RCC 7860 (cell line): ENCODE results near the gene MAML2.
A peak's percentile ranks its signal among the peaks of the same experiment; 100 is the strongest.
"Not testable (repeated sequence)": the region's sequence is repeated elsewhere in the genome, so short reads cannot be mapped to it uniquely, and the experiment has no call there.

Source experiments
- DNase-seq: peaks from one replicate; pipeline ENCODE4 v3.0.0-alpha.2; 2015; ENCODE audit warnings: low spot score
- FAIRE-seq: peaks from 2 replicates; lab custom pipeline; 2012; peaks lifted over from hg19 to GRCh38; lab: Jason Lieb, UNC

Gene MAML2

DNA sequence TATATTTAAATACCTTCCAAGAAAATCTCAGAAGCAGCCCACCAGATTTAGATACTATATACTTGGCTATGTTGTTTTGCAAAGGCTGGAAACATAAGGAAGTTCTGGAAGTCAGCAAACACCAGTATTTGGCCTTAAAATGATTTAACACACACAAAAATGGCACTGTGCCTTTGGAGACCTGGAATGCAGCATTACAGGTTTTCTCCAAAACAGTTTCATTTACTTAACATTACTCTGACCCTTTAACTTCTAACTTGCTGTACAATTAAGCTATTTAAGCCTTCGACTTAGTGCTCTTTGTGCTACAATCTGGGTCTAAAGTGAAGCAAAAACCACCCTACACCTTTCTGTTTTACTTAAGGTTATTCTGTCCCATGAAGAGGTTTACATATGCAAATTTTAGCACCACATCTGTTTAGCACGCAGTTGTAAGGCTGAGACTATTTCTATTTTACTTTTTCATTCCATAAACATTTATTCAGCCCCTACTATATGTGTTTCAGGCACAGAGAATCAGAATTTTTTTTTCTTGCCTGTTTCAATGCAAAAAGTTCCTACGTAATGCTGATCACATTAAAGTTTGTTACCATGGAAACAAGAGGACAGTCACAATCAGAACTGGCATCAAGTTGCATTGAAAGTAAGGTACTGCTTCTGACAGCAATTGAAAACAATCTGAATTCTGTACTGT, 70.3 kb downstream of the MAML2 start:
- DNase-seq (no peak), FAIRE-seq (no peak)

DNA sequence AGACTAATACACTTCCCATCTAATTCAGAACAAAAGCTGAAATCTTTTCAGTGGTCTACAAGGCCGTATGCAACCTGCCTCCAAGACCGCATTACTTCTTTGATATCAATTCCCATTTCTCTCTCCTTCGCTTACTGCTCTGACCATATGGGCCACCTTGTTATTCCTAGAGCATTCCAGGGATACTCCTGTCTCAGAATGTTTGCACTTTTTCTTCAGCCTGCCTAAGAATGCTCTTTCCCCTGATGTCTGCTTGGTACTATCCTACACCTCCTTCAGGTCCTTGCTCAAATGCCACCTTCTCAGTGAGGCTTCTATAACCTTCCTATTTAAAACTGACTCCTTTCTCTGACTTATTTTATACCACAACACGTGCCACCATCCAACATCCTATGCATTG, 71.2 kb downstream of the MAML2 start:
- FAIRE-seq, result no peak
- DNase-seq, result no peak

DNA sequence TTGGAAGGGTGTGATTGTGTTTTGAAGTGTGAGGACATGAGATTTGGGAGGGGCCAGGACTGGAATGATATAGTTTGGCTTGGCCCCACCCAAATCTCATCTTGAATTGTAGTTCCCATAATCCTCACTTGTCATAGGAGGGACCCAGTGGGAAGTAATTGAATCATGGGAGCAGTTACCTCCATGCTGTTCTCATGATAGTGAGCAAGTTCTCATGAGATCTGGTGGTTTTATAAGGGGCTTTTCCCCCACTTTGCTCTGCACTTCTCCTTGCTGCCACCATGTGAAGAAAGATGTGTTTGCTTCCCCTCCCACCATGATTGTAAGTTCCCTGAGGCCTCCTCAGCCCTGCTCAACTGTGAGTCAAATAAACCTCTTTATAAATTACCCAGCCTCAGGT, 71.6 kb downstream of the MAML2 start:
- DNase-seq, FAIRE-seq: not testable (repeated sequence)

DNA sequence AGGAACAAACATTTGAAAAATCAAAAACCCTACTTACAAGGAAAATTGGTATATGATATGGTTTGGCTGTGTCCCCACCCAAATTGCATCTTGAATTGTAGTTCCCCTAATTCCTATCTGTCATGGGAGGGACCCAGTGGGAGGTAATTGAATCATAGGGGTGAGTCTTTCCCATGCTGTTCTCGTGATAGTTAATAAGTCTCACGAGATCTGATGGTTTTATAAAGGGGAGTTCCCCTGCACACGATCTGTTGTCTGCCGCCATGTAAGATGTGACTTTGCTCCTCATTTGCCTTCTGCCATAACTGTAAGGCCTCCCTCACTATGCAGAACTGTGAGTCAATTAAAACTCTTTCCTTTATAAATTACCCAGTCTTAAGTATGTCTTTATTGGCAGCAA, 74.5 kb downstream of the MAML2 start:
- not testable (repeated sequence) for FAIRE-seq

DNA sequence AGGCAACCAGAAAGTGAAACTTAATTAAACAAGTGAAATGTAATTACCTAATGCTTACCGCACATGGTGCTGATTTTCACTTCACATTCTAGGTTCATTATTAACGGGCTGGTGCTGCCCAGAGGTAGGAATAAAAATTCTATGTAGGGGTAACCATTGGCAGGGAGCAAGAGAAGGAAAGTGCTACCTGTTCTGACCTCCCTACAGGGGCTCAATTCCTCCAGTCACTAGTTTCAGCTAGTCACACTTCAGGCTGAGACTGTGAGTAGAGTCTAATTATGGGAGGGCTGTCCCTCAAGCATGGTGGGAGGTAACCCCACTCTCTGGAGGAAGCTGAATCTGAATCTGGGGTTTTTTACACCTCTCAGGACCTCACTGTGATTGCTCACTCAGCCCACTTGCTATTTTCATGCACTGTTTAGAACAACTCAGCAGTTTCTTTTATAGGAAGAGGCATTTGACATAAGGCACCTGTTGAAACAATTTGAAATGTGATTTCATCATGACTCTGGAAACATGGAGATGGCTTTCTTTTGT, 75.4 kb downstream of the MAML2 start:
- FAIRE-seq, result no peak
- no peak for DNase-seq

More for the DNA sequence above, 74.5 kb downstream of the MAML2 start:
- not testable (repeated sequence) for DNase-seq

DNA sequence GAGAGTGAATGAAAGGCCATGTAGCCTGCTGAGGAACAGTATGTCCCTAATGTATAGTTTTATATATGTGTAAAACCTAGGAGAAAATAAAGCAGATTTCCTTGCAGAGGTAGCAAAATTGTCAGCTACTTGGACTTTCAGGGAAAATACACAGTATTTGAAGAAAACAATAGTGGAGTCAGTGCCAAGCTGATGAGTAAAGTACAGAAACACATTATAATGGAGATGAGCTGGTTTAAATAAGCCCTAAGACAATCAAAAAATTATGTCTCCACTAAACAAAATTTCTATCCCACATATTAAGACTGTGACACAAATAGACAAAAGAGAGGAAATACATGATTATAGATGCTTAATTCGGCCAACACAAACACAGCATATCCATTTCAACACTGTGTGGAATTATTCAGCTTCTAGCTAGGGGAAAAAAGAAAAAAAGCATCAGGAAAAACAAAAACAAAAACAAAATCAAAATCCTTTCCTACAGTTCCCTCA, 75.9 kb downstream of the MAML2 start:
- FAIRE-seq (no peak), DNase-seq (no peak)

DNA sequence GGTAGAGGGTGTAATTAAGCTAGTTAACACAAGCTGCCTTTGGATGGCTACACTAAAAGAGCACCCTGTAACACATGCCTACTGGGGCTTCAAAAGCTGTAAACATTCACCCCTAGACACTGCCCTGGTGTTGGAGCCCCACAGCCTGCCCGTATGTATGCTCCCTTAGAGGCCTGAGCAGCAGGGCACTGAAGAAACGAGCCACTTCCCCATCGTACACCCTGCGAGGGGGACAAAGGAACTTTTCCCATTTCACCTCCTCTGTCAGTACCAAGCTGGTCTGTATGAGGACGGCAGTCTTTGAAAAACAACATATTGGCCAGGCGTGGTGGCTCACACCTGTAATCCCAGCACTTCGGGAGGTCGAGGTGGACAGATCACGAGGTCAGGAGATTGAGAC, 77.0 kb downstream of the MAML2 start:
- DNase-seq, result no peak
- no peak for FAIRE-seq

DNA sequence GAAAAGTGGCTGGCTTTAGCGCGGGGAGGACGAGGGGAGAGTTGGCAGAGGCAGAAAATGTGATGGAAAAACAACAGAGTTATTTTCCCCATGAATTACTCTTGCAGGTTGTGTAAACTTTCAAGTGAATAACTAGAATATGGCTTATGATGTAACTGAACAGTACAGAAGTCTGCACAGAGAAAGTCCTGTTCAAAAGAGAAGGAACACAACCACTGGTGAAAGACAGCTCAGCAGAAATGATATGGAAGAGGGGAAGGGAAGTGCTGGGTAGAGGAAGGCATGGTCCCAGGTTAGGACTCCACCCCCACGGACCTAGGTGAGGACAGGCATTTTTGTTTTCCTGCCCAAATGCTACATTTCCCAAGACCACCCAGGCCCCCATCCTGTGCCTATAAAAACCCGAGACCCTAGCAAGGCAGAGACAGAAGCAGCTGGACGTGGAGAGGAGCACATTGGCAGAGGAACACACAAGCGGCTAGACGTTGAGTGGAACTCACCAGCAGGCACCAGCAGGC, 77.7 kb downstream of the MAML2 start:
- FAIRE-seq, result no peak
- DNase-seq, result no peak

DNA sequence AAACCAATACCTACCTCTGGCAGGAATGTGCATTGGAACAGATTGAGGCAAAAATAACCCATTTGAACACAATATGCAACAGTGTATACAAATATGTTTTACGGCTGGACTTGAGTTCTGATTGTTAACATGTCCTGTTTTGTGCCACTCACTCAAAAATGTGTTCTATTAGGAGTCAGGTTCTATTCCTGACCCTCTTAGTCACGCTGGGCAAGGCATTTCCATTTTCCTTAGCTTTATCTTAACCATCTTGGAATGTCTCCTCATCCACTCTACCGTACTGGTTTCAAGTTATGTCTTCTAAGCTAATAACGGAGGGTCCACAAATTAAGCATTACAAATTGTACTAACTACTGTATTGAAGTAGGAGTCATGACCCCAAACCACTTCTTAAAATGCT, 78.6 kb downstream of the MAML2 start:
- FAIRE-seq, result no peak
- DNase-seq, result no peak

DNA sequence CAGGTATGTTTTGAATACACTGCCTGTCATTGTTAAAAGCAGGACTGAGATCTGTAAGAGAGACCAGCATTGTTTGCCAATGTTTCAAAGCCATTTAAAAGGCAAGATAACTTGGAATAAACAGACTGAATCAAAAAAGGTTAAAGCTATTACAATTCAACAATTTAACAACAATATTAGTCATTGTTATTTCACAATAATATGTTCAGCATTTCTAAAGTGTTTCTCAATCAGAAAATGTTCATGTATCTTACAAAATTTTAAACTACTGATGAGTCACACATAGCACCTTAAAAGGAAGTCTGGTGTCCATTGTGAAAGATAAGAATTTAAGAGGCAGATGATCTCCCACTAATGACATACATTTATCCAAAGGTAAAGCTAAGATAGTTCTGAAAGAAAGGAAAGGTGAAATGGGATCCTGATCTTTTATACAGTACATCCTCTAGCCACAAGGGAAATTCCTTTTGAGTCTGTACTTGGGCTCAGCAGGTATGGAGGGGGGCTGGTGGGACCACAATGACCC, 79.7 kb downstream of the MAML2 start:
- no peak for DNase-seq
- FAIRE-seq, result no peak

DNA sequence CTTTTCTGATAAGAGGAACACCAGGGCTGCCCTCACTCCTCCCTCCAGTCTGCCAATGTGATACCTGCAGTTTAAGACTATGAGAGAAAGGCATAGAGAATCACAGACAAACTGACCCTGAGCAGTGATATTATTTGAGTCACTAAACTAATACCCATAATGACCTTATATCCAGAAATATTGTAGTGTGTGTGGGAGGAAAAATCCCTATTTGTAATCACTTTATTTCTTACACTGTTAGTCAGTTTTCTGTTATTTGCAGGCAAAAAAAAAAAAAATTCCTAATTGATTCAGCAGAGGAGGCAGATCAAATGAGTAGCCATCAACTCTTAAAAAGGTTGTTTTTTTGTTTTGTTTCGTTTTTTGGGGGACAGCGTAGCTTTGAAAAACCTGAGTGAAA, 82.5 kb downstream of the MAML2 start:
- no peak for DNase-seq
- no peak for FAIRE-seq

DNA sequence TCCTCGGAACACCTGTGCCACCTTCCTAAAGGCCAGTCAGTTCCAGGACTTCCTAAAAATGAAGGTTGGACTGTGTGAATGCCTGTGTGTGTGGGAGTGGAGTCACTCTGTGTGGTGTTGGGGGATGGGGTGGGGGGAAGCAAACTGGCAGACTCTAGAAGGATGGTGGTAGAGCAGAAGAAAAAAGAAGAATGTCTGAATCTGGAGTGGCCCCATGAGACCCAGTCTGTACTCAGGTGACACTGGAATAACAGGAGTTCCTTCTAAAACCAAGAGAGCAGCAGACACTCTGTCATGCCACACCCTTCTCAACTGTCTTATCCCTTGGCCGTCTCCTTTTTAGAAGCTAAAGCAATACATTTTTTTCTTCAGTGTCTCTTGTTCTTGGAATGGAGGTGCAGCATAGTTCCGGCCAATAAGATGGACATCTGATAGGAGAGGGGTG, 82.9 kb downstream of the MAML2 start:
- FAIRE-seq, result no peak
- DNase-seq, result no peak

DNA sequence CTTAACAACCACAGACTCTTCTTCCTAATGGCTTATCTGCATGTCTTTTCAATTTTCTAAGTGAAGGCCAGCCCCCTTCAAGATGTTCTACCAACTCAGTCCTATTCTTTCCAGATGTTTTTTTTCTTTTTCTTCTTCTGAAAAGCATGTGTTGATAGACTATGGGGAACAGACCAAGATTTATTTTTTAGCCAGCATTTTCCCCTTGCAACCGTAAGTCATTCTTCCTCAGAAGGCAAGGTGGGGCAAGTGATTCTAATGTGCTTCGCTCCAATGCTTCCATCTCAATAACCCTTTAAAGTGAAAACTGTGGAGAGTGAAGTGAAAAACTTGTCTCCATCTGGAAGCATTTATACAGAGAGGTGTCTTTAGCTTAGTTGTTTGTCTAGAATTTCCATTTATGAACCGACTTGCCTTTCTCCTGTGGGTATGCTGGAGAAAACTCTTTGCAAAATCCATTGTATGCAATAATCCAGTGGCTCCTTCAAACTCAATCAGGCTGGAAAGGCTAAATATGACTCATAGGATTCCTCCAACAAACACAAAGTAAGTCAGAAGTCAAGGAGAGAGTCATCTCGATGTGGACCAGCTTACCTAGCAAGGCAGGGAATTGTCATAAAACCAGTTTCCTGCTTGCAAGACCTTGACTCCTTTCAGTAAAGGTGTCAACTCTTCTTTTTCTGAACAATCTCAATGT, 83.7 kb downstream of the MAML2 start:
- DNase-seq (peak; percentile 67), FAIRE-seq (peak; percentile 82)

DNA sequence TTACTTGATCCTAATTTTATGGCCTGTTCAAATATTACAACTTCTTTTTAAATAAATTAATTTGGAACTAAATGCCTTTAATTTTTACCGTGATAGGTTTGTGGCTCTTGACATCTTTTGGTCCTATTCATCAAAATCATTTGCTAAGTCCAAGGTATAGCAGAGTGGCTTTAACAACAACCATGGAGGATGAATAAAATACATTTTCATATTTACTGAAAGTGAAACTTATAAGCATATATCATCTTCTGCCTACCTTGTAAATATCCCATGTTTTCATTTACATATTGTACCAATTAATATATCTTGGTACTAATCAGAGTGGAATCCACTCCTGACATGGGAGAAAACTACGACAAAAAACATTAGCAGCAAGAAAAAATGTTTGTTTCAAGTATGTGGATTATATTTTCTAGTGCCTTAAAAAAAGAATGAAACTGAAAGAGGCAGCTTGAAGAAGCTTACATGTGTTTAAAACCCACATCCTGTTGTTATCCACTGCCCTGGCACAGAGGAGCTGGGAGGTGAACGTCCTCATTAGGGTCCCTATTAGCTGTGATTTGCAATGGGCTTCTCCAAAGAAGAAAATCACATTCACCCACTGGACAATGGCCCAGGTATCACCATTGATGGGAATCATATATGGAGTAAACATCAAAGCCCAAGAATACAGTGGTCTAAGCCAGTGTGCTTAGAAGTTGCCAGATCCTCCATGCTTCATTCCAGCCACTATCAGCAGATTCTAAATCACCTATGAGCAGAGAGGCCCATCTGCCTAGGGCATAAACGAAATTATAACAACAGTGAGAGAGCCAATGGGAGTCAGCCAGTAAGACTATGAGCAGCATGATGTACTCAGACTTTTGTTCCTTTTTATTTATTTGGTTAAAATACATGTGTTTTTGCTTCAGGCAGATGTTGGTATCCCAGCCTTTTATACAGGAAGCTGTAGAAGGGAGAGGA, 84.7 kb downstream of the MAML2 start:
- no peak for FAIRE-seq

DNA sequence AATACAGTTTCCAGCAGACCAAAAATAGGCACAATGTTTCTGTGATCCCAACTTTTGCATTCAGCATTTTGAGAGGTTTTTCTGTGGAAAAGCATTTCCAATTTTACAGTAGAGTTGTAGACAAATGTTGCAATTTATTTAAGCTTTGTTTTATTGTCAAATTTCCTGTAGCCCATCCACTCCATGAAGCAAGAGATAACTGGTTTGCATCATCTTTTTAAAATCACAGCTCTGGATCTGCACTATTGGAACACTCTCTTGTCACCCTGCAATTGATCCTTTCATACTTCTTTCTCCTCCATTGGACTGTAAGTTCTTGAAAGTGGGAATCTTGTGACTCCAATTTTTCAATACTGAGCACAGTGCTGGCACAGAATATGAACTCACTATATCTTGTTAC, 86.0 kb downstream of the MAML2 start:
- FAIRE-seq, result no peak
- DNase-seq, result no peak

More for the DNA sequence above, 84.7 kb downstream of the MAML2 start:
- DNase-seq, result no peak

DNA sequence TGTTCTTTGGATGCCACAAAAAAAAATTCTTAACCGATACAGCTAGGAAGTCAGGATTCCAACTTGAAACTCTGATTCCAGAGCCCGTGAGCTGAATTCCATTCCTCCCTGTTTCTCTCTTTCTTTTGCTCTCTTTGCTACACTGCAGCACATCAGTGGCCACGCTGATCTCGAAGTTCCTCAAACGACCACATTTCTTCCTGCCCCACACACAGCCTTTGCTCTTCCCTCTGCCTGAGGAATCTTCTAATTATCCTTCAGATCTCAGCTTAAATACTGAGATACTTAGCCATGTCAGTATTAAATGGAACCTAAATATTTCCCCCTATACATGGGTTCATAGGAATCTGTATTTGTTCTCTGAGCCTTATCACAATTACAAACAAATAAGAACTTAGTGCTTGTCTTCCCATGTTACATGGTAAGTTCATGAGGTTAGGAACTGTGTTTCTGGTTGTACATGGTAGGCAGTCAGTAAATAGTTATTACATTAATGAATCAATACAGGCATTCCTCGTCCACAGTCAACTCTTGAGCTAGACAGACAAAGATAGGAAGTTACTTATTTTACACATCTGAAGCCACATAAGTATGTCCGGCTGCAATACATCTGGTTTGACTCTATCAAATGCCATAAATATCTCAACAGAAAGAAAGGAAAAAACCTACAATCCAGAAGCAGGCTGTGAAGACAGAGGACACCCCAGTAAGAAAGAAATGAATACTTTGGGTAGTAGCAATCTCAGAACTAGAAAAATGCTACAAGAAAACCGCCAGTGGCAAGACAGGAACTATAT, 86.6 kb downstream of the MAML2 start:
- no peak for FAIRE-seq
- DNase-seq, result no peak

DNA sequence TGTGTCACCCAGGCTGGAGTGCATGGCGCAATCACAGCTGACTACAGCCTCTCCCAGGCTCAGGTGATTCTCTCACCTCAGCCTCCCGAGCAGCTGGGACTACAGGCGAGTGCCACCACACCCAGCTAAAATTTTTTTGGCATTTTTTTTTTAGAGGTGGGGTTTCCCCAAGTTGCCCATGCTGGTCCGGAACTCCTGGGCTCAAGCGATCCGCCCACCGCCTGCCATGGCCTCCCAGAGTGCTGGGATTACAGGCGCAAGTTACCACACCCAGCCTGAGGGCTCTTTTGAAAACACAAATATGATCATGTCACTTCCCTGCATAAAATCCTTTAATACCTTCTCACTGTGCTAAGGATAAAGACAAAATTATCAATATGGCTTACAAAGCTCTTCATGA, 88.1 kb downstream of the MAML2 start:
- DNase-seq (no peak), FAIRE-seq (no peak)

DNA sequence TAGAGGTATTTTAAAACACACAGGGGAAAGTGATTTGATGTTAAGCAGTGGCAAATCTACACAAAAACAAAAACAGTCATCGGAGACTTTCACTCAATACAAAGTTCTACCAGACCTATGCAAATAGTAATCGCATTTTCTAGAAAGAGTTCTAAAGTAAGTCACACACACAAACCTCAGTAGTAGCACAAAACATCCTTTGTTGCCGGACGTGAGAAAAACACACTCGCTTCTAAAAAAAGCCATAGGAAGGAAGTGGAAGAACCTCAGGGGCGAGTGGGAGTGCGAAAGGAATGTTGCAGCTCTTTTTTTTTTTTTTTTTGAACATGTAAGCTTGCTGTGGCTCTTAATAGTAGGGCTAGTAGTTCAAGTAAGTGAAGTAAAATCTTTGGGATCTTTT, 88.9 kb downstream of the MAML2 start:
- FAIRE-seq, result no peak
- DNase-seq, result no peak

DNA sequence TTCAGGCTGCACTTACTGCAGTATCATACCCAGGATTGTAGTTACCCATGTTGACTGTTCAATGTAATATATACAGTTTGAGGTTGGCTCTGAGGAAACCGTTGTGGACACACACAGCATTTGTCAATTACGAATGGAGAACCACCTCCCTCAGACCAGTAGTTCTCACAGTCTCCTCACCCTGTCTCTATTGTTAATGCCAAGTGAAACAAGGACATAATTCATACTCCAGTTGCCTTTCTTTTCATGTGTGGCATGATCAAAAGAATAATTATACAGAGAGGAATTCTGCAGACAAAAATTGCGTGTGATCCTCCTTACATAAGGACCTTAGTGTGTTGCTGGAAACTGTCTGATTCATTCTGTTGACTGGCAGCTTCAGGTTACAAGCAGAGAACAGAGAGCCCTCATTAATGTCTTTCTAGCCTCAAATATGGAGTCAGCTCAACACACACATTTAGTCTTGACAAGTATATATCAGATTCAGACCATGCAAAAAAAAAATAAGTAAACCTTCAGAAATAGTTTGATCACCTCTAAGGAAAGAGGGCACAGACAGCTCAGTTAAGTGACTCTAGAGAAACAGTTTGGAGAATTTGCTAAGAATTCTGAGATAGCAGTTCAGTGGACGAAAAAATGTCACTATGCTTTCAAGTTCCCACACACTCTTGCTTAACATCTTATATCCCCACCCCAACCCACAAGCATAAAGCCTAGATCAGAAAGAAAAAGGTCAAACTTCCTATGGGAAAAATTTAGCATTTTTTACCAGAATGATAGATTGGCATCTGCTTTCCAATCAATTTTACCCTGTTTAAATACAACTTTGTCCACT, 96.1 kb downstream of the MAML2 start:
- FAIRE-seq, result no peak
- no peak for DNase-seq
